Stromal cell of bone marrow (primary cell): ENCODE data around the gene PTPRD.

Experiments used
- DNase-seq: peaks from one replicate; pipeline ENCODE4 v3.0.0-alpha.2; 2012; ENCODE audit warnings: low read depth

The PTPRD gene

GRCh38 chr9:9892217-9892616, 720.6 kb downstream of the PTPRD start:
- DNase-seq, result no peak

GRCh38 chr9:9881692-9882091, 731.1 kb downstream of the PTPRD start:
- DNase-seq, result no peak

GRCh38 chr9:9874270-9874669, 738.5 kb downstream of the PTPRD start:
- no peak for DNase-seq

- no peak for DNase-seq
Observed at GRCh38 chr9:9862235-9862810, 750.5 kb downstream of the PTPRD start.

- DNase-seq, result no peak
Observed at GRCh38 chr9:9855177-9856078, 757.4 kb downstream of the PTPRD start.

- no peak for DNase-seq
Observed at GRCh38 chr9:9847750-9848149, 765.1 kb downstream of the PTPRD start.

GRCh38 chr9:9846557-9846956, 766.2 kb downstream of the PTPRD start:
- DNase-seq, result no peak

GRCh38 chr9:9820436-9820835, 792.4 kb downstream of the PTPRD start:
- DNase-seq, result no peak

- no peak for DNase-seq
Observed at GRCh38 chr9:9819886-9820285, 792.9 kb downstream of the PTPRD start.

- no peak for DNase-seq
Observed at GRCh38 chr9:9817176-9817575, 795.6 kb downstream of the PTPRD start.

GRCh38 chr9:9804109-9804508, 808.7 kb downstream of the PTPRD start:
- no peak for DNase-seq

GRCh38 chr9:9799287-9799686, 813.5 kb downstream of the PTPRD start:
- no peak for DNase-seq

GRCh38 chr9:9792144-9792857, 820.5 kb downstream of the PTPRD start:
- DNase-seq, result no peak

- peak; percentile 2 for DNase-seq
Observed at GRCh38 chr9:9791611-9792010, 821.2 kb downstream of the PTPRD start.

GRCh38 chr9:9790216-9790872, 822.5 kb downstream of the PTPRD start:
- peak; percentile 3 for DNase-seq

- no peak for DNase-seq
Observed at GRCh38 chr9:9783711-9784110, 829.1 kb downstream of the PTPRD start.

- DNase-seq, result no peak
Observed at GRCh38 chr9:9783211-9783610, 829.6 kb downstream of the PTPRD start.

GRCh38 chr9:9778293-9778692, 834.5 kb downstream of the PTPRD start:
- DNase-seq, result no peak

- no peak for DNase-seq
Observed at GRCh38 chr9:9774471-9774870, 838.3 kb downstream of the PTPRD start.

GRCh38 chr9:9771314-9771713, 841.5 kb downstream of the PTPRD start:
- DNase-seq, result no peak

- DNase-seq, result no peak
Observed at GRCh38 chr9:9764821-9765220, 848.0 kb downstream of the PTPRD start.

GRCh38 chr9:9754186-9754585, 858.6 kb downstream of the PTPRD start:
- no peak for DNase-seq
